ENCODE measurements around the gene CCDC102A. TPM values are rescaled to one million over a fixed set of nuclear protein-coding genes. Genes with fewer than 3 reads are reported as not detected.

Gene CCDC102A
- total RNA-seq, 1 donor from 2014 or later, result 1.4 TPM

- no peak for ATAC-seq
Measured at GRCh38 chr16:57476546-57477410, 59.6 kb downstream of the CCDC102A start.

DNA sequence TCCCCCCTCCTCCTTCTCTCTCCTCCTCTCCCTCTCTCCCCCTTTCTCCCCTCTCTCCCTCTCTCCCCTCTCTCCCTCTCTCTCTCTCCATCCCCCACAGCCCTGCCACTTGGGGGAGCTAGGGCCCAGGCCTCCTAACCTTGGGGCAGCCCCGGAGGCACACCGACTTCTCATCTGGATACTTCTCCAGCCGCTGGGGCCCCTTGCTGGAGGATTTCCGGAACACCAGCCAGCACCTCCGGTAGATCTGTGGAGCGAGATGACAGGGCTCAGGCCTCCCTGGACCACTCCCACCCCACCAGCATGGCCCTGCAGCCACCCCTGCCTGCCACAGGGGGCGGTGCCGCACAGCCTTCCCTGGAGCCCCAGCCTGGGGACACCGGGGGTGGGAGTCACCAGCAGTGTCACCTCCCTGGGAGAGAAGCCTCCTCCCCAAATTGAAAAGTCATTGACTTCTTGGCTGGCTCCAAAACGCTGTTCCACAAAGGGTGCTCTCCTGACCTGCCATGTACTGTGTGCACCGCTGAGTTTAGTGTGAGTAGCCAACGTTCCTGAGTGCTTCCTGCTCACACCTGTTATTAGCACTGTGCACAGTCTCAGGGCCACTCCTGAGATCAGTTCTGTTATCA lies 60.5 kb downstream of the CCDC102A start:
- ATAC-seq, result peak; percentile 41

- ATAC-seq, result no peak
Measured at GRCh38 chr16:57474671-57475661, 61.4 kb downstream of the CCDC102A start.

GRCh38 chr16:57473906-57474305 lies 62.5 kb downstream of the CCDC102A start:
- ATAC-seq, result no peak

- ATAC-seq, result no peak
Measured at GRCh38 chr16:57473176-57473840, 63.1 kb downstream of the CCDC102A start.

GRCh38 chr16:57472665-57473060 lies 63.7 kb downstream of the CCDC102A start:
- no peak for ATAC-seq

GRCh38 chr16:57471852-57472664 lies 64.3 kb downstream of the CCDC102A start:
- ATAC-seq, result no peak

- no peak for ATAC-seq
Measured at GRCh38 chr16:57471209-57471608, 65.2 kb downstream of the CCDC102A start.

GRCh38 chr16:57470711-57471110 lies 65.7 kb downstream of the CCDC102A start:
- no peak for ATAC-seq

GRCh38 chr16:57469917-57470470 lies 66.4 kb downstream of the CCDC102A start:
- peak; percentile 24 for ATAC-seq

DNA sequence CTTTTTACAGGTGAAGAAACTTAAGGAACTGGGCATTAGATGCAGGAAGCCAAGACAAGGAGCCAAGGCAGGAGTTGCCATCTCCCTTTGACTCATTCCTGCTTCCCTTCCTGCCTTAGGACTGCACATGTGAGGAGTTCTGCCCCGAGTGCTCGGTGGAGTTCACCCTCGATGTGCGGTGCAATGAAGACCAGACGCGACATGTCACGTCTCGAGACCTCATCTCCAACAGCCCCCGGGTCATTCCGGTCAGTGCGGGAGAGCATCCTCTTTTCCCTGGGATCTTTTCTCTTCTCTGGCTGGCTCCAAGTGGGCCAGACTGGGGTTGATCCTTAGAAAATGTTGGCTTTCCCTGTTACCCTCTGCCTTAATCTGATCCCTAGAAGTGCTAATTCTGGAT lies 67.3 kb downstream of the CCDC102A start:
- no peak for ATAC-seq

- no peak for ATAC-seq
Measured at GRCh38 chr16:57468346-57468745, 68.0 kb downstream of the CCDC102A start.

- ATAC-seq, result no peak
Measured at GRCh38 chr16:57464523-57464922, 71.8 kb downstream of the CCDC102A start.

GRCh38 chr16:57462978-57463362 lies 73.4 kb downstream of the CCDC102A start:
- peak; percentile 52 for ATAC-seq

DNA sequence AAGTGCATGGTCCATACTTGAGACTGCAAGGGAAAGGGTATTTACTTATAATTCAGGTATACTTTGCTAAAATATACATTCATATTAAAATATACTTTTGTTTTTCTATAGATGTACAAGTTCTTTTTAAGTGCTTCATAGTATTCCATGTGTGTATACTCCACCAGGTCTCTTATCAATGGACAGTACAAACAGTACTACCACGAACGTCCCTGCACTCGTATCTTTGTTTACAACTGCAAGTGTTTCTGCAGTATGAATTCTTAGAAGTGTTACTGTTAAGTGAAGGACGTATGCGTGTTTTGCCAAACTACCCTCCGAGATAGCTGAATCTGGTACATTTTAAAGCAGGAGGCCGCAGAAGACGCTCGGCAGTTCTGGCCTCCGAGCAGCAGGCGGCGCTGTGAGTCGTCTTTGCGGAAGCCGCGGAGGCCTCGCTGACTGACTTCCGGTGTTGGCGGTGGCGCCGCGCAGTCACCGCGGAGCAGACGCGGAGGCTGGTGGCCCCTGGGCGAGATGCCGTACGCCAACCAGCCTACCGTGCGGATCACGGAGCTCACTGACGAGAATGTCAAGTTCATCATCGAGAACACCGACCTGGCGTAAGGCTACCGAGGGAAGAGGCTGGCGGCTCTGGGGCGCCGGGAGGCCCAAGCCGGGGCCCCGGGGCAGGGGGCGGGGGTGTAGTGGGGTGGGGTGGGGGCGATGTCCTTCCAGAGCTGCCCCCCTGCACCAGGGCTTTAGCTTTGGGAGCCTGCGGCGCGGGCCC lies 74.0 kb downstream of the CCDC102A start, which contains the start of gene POLR2C:
POLR2C (plus strand) TSS at position 471 of the 769 bp plus-strand sequence; CDS start at position 517, 46 bp downstream.
- ATAC-seq, result peak; percentile 87

Other genes starting within 250 kb of the CCDC102A start
- gene CCL22, start 177.8 kb downstream of the CCDC102A start, total RNA-seq, result 0.20 TPM
- gene CX3CL1, start 164.1 kb downstream of the CCDC102A start, total RNA-seq, result 3.7 TPM
- 1.6 TPM for gene CCL17, start 131.8 kb downstream of the CCDC102A start, total RNA-seq
- 52.4 TPM for gene CIAPIN1, start 89.2 kb downstream of the CCDC102A start, total RNA-seq
- gene COQ9, start 89.1 kb downstream of the CCDC102A start, total RNA-seq, result 44.6 TPM
- 32.0 TPM for gene POLR2C, start 73.9 kb downstream of the CCDC102A start, total RNA-seq
- gene DOK4, start 50.1 kb downstream of the CCDC102A start, total RNA-seq, result 25.0 TPM
- 0.44 TPM for gene ADGRG5, start 6.1 kb upstream of the CCDC102A start, total RNA-seq
- gene ADGRG1, start 92.1 kb upstream of the CCDC102A start, total RNA-seq, result 93.7 TPM
- 0.84 TPM for gene ADGRG3, start 131.7 kb upstream of the CCDC102A start, total RNA-seq
- gene DRC7, start 158.2 kb upstream of the CCDC102A start, total RNA-seq, result not detected
- 19.9 TPM for gene KATNB1, start 199.2 kb upstream of the CCDC102A start, total RNA-seq